ENCODE measurements around the gene LRRC49.

DNA sequence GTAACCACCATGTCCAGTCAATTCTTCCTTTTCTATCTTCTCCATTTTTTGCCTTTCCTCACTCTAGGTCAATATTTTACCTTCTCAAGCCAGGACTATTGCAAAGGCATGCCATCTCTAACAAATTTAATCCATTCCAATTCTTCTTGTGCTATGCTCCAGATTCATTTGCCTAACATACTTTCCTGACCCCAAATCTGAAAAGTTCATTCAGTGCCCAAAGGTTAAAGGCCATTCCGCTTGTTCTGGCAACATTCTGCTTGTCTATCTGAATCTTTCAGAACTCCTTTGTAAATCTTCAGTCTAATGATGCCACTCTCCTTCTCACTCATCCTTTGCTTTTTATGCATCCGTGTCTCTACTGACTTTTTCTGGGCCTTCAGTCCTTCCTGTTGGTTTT lies 15.9 kb upstream of the LRRC49 start:
- no peak for TF ChIP-seq EZH2phosphoT487 (IDR thresholded peaks at IDR 0.05; ENCODE audit: low read depth)
- TF ChIP-seq, protein P1, sequence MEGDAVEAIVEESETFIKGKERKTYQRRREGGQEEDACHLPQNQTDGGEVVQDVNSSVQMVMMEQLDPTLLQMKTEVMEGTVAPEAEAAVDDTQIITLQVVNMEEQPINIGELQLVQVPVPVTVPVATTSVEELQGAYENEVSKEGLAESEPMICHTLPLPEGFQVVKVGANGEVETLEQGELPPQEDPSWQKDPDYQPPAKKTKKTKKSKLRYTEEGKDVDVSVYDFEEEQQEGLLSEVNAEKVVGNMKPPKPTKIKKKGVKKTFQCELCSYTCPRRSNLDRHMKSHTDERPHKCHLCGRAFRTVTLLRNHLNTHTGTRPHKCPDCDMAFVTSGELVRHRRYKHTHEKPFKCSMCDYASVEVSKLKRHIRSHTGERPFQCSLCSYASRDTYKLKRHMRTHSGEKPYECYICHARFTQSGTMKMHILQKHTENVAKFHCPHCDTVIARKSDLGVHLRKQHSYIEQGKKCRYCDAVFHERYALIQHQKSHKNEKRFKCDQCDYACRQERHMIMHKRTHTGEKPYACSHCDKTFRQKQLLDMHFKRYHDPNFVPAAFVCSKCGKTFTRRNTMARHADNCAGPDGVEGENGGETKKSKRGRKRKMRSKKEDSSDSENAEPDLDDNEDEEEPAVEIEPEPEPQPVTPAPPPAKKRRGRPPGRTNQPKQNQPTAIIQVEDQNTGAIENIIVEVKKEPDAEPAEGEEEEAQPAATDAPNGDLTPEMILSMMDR (IDR thresholded peaks at IDR 0.05; ENCODE audit: low read depth, low read length), result no peak
